Measurements from ENCODE around the gene STX16. TPM values are rescaled to one million over a fixed set of nuclear protein-coding genes. Genes with fewer than 3 reads are reported as not detected.

The STX16 gene
- total and polyA plus RNA-seq, 2 experiments from 2014 or later, result 23.2 to 41.8 TPM

GRCh38 chr20:58610811-58611210 lies 40.3 kb upstream of the STX16 start:
- TF ChIP-seq CTCF (IDR thresholded peaks at IDR 0.05; ENCODE audit: poor library complexity) (no peak), EZH2 (IDR thresholded peaks at IDR 0.05; ENCODE audit: borderline replicate concordance) (no peak), EZH2phosphoT487 (IDR thresholded peaks at IDR 0.05; ENCODE audit: low read depth, severe bottlenecking, unreplicated experiment) (no peak)
- Histone ChIP-seq H3K9me2 (replicated peaks; ENCODE audit: insufficient read depth) (no peaks in the 10 kb centered on the region), H3K36me3 (replicated peaks; ENCODE audit: insufficient read depth, low read depth) (no peaks in the 10 kb centered on the region), H3K27me3 (no peaks in the 10 kb centered on the region), H4K20me1 (ENCODE audit: insufficient read depth, poor library complexity, severe bottlenecking) (no peaks in the 10 kb centered on the region), H3K4me1 (ENCODE audit: insufficient read depth) (no peaks in the 10 kb centered on the region), H3K79me2 (no peaks in the 10 kb centered on the region), H3K27ac (no peak overlapping the region), H2AFZ (no peak overlapping the region), H3K4me3 (no peak overlapping the region), H3K4me2 (no peak overlapping the region), H3K9me3 (ENCODE audit: low read depth) (no peaks in the 10 kb centered on the region)
- 92% methylated on average over 10 of the region's 10 CpGs for WGBS (ENCODE audit: low lambda C conversion rate, missing lambda C conversion rate)
- no peak for DNase-seq (ENCODE audit: low spot score)

DNA sequence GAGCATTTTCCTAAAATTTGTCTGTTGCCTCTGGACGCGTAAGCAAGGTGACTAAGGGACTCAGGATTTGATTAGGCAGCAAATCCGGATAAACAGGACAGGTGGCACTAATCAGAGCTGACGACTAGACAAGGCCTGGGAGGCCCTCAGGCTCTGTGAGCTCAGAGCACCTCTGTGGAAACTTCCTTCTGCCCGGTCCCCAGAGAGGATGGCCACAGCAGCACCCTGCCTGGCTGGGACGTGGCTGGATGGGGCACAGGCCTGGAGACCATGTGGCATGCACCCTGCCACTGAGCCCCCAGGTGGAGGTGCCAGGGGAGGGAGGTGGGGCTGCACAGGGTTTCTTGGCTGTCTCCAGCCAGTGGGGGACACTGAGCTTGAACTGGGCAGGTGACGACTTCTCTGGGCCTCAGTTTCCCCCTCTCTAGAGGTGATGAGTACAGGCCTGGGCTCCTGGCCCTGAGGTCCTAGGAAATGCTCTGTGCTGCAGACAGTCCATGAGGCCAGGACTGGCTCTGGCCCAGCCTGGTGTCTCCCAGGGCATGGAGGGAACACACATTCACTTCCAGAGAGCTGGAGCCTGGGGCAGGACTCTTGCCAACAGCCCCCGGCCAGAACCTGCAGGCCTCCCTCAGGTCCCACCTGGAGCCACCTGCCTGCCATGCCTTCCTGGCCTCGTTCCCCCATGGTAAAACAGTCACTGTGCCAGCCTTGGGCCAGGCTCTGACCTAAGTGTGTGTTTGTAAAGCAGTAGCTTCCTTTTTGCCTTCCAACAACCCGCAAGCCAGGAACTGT lies 39.6 kb upstream of the STX16 start:
- Histone ChIP-seq H3K4me3 (no peak overlapping the region), H3K27ac (no peak overlapping the region), H3K27me3 (no peaks in the 10 kb centered on the region), H3K9me2 (replicated peaks; ENCODE audit: insufficient read depth) (no peaks in the 10 kb centered on the region), H3K9me3 (ENCODE audit: low read depth) (no peaks in the 10 kb centered on the region), H3K79me2 (no peaks in the 10 kb centered on the region), H3K36me3 (replicated peaks; ENCODE audit: insufficient read depth, low read depth) (no peaks in the 10 kb centered on the region), H2AFZ (no peak overlapping the region), H3K4me1 (ENCODE audit: insufficient read depth) (no peaks in the 10 kb centered on the region), H4K20me1 (ENCODE audit: insufficient read depth, poor library complexity, severe bottlenecking) (no peaks in the 10 kb centered on the region), H3K4me2 (no peak overlapping the region)
- TF ChIP-seq EZH2 (IDR thresholded peaks at IDR 0.05; ENCODE audit: borderline replicate concordance) (no peak), CTCF (IDR thresholded peaks at IDR 0.05; ENCODE audit: poor library complexity) (no peak)
- WGBS (ENCODE audit: low lambda C conversion rate, missing lambda C conversion rate), result 73% methylated on average over 10 of the region's 10 CpGs
- DNase-seq (ENCODE audit: low spot score), result no peak

DNA sequence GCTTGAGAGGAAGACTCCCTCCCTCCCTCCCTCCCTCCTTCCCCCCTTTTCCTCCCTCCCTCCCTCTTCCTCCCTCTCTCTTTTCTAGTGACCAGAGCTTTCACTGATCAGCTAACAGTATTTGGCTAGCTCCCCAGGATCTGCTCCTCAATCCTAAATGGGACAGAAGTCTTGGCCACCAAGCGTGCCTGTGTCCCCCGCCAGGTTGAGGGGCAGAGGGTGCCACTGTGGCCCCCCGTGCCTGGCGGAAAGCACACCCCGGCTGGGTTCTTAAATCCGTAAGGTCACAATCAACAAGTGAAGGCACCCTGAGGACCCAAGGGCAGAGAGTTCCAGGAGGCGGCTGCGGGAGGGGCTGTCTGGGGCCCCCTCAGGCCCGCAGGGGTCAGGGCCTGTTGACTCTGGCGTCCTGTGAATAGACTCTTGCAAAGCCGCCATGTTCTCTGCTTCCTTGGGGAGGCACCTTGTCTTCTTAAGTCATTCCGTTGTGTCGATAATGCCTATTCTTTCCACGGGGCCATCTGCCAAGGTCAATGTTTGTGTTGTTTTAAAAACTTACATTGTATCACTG lies 38.9 kb upstream of the STX16 start:
- Histone ChIP-seq H4K20me1 (ENCODE audit: insufficient read depth, poor library complexity, severe bottlenecking) (no peaks in the 10 kb centered on the region), H3K4me1 (ENCODE audit: insufficient read depth) (no peaks in the 10 kb centered on the region), H2AFZ (no peak overlapping the region), H3K79me2 (no peaks in the 10 kb centered on the region), H3K4me2 (no peak overlapping the region), H3K9me2 (replicated peaks; ENCODE audit: insufficient read depth) (no peaks in the 10 kb centered on the region), H3K27ac (no peak overlapping the region), H3K36me3 (replicated peaks; ENCODE audit: insufficient read depth, low read depth) (no peaks in the 10 kb centered on the region), H3K9me3 (ENCODE audit: low read depth) (no peaks in the 10 kb centered on the region), H3K27me3 (no peaks in the 10 kb centered on the region), H3K4me3 (no peak overlapping the region)
- no peak for TF ChIP-seq CTCF (IDR thresholded peaks at IDR 0.05; ENCODE audit: poor library complexity)
- WGBS (ENCODE audit: low lambda C conversion rate, missing lambda C conversion rate), result 91% methylated on average over 14 of the region's 14 CpGs
- DNase-seq (ENCODE audit: low spot score), result no peak

All from hepatocyte (in vitro differentiated cells).